ENCODE data around the gene ST6GALNAC1. TPM values are rescaled to one million over a fixed set of nuclear protein-coding genes. Genes with fewer than 3 reads are reported as not detected.

ST6GALNAC1 gene
- polyA plus RNA-seq, 1 donor (not counting 4 experiments of a cell fraction or from before 2014, with no cell fraction given), result 0.46 TPM

- no peak for DNase-seq (ENCODE audit: low read depth, low spot score)
- H3K4me3 ChIP-seq (ENCODE audit: control insufficient read depth in 2 of 3, extremely low read depth in 1 of 3, insufficient read depth in 2 of 3, low read depth in 1 of 3, low read length in 3 of 3), result no peak overlapping the region
These were observed 48.9 kb downstream of the ST6GALNAC1 start for GRCh38 chr17:76594690-76595089.

GRCh38 chr17:76593959-76594358, 49.6 kb downstream of the ST6GALNAC1 start:
- H3K4me1 ChIP-seq (ENCODE audit: control insufficient read depth, extremely low read depth, insufficient read depth, low read length), result peaks cover 32% of the 10 kb centered on the region
- no peaks in the 10 kb centered on the region for H3K27me3 ChIP-seq (ENCODE audit: control insufficient read depth, extremely low read depth, insufficient read depth, low read length)
- TF ChIP-seq CTCF (optimal IDR thresholded peaks at IDR 0.05 in 1 of 3, IDR thresholded peaks at IDR 0.05 in 1 of 3, conservative IDR thresholded peaks at IDR 0.05 in 1 of 3; ENCODE audit: extremely low read depth in 1 of 3, insufficient read depth in 2 of 3, low read length in 3 of 3) (peak in 2 of 3 experiments; percentile 27 to 70), EZH2 (IDR thresholded peaks at IDR 0.05; ENCODE audit: low read length) (no peak)
- H3K9me3 ChIP-seq (ENCODE audit: control insufficient read depth, low read depth, low read length), result no peaks in the 10 kb centered on the region
- H4K20me1 ChIP-seq (ENCODE audit: control insufficient read depth, extremely low read depth, insufficient read depth, low read length), result no peaks in the 10 kb centered on the region
- H2AFZ ChIP-seq (ENCODE audit: control insufficient read depth, low read length), result no peak overlapping the region
- no peaks in the 10 kb centered on the region for H3K79me2 ChIP-seq (ENCODE audit: control insufficient read depth, insufficient read depth, low read length)
- H3K4me3 ChIP-seq (ENCODE audit: control insufficient read depth in 2 of 3, extremely low read depth in 1 of 3, insufficient read depth in 2 of 3, low read depth in 1 of 3, low read length in 3 of 3), result no peak overlapping the region
- H3K9ac ChIP-seq (ENCODE audit: control insufficient read depth, extremely low read depth, insufficient read depth, low read length), result peak overlapping the region; percentile 45
- H3K36me3 ChIP-seq (ENCODE audit: control insufficient read depth in 2 of 2, extremely low read depth in 1 of 2, insufficient read depth in 2 of 2, low read length in 2 of 2), result no peaks in the 10 kb centered on the region
- DNase-seq (ENCODE audit: low read depth, low spot score) (no peak), FAIRE-seq (no peak)
- peak overlapping the region; percentile 49 for H3K27ac ChIP-seq (ENCODE audit: control insufficient read depth, insufficient read depth, low read length)
- H3K9me1 ChIP-seq (ENCODE audit: control insufficient read depth, extremely low read depth, insufficient read depth, low read length), result no peaks in the 10 kb centered on the region
- dilution Hi-C loops (cut with MboI; ENCODE audit: extremely low pct_ligation_motif_present, low sequenced_read_pairs), result no loop called here
- H3K4me2 ChIP-seq (ENCODE audit: control insufficient read depth, extremely low read depth, insufficient read depth, low read depth, low read length), result no peak overlapping the region

More at GRCh38 chr17:76594690-76595089, 48.9 kb downstream of the ST6GALNAC1 start:
- H3K9me1 ChIP-seq (ENCODE audit: control insufficient read depth, extremely low read depth, insufficient read depth, low read length), result no peaks in the 10 kb centered on the region
- no peak overlapping the region for H3K4me2 ChIP-seq (ENCODE audit: control insufficient read depth, extremely low read depth, insufficient read depth, low read depth, low read length)
- H3K27ac ChIP-seq (ENCODE audit: control insufficient read depth, insufficient read depth, low read length), result no peak overlapping the region
- no peaks in the 10 kb centered on the region for H4K20me1 ChIP-seq (ENCODE audit: control insufficient read depth, extremely low read depth, insufficient read depth, low read length)
- dilution Hi-C loops (cut with MboI; ENCODE audit: extremely low pct_ligation_motif_present, low sequenced_read_pairs), result no loop called here
- H3K36me3 ChIP-seq (ENCODE audit: control insufficient read depth in 2 of 2, extremely low read depth in 1 of 2, insufficient read depth in 2 of 2, low read length in 2 of 2), result no peaks in the 10 kb centered on the region
- TF ChIP-seq EZH2 (IDR thresholded peaks at IDR 0.05; ENCODE audit: low read length), result no peak
- no peak for TF ChIP-seq CTCF (optimal IDR thresholded peaks at IDR 0.05 in 1 of 3, IDR thresholded peaks at IDR 0.05 in 1 of 3, conservative IDR thresholded peaks at IDR 0.05 in 1 of 3; ENCODE audit: extremely low read depth in 1 of 3, insufficient read depth in 2 of 3, low read length in 3 of 3)
- no peak for FAIRE-seq
- H3K27me3 ChIP-seq (ENCODE audit: control insufficient read depth, extremely low read depth, insufficient read depth, low read length), result no peaks in the 10 kb centered on the region
- H3K79me2 ChIP-seq (ENCODE audit: control insufficient read depth, insufficient read depth, low read length), result no peaks in the 10 kb centered on the region
- no peak overlapping the region for H3K9ac ChIP-seq (ENCODE audit: control insufficient read depth, extremely low read depth, insufficient read depth, low read length)
- no peaks in the 10 kb centered on the region for H3K9me3 ChIP-seq (ENCODE audit: control insufficient read depth, low read depth, low read length)
- H3K4me1 ChIP-seq (ENCODE audit: control insufficient read depth, extremely low read depth, insufficient read depth, low read length), result peaks cover 34% of the 10 kb centered on the region
- H2AFZ ChIP-seq (ENCODE audit: control insufficient read depth, low read length), result no peak overlapping the region
